SU-DHL-6 (cell line): ENCODE data around the gene ADM2.

Source experiments
- H2AFZ ChIP-seq: fragments of 200-600 bp; sonication (generic); 2 replicates; pipeline ENCODE4 v1.6.1; 2014; ENCODE audit warnings: low read depth, mild to moderate bottlenecking, moderate library complexity, mixed read lengths, antibody characterized with exemption, low read length; ENCODE audit not compliant: severe bottlenecking
- H3F3A ChIP-seq: fragments of 200-600 bp; shearing (Covaris generic); 2 replicates; pipeline ENCODE4 v1.6.0; 2016; ENCODE audit warnings: antibody characterized with exemption, mild to moderate bottlenecking; ENCODE audit not compliant: insufficient read depth
- H3K27ac ChIP-seq: fragments of 200-600 bp; sonication (generic); 2 replicates; pipeline ENCODE4 v1.5.1; 2016; ENCODE audit warnings: low read depth, mild to moderate bottlenecking, low read length, moderate library complexity, mixed read lengths
- H3K27me3 ChIP-seq: fragments of 200-600 bp; sonication (generic), shearing (Covaris generic); 2 replicates; pipeline ENCODE4 v1.6.0; 2014; ENCODE audit warnings: mild to moderate bottlenecking, low read length
- H3K36me3 ChIP-seq: fragments of 200-600 bp; sonication (generic); 2 replicates; pipeline ENCODE4 v1.6.1; 2014; ENCODE audit warnings: mild to moderate bottlenecking, low read length, mixed read lengths
- H3K4me2 ChIP-seq: fragments of 300-600, 200-600 bp; shearing (Covaris generic), sonication (generic); 2 replicates; pipeline ENCODE4 v1.6.0; 2014; ENCODE audit warnings: low read length, low read depth, mild to moderate bottlenecking; ENCODE audit not compliant: poor library complexity, severe bottlenecking
- H3K4me3 ChIP-seq: fragments of 200-600 bp; sonication (generic); 2 replicates; pipeline ENCODE4 v1.5.1; 2014; ENCODE audit warnings: antibody characterized with exemption, low read length, mild to moderate bottlenecking, mixed read lengths; ENCODE audit not compliant: insufficient read depth, poor library complexity, severe bottlenecking
- H3K79me2 ChIP-seq: fragments of 200-600 bp; sonication (generic); 2 replicates; pipeline ENCODE4 v1.6.1; 2014; ENCODE audit warnings: mild to moderate bottlenecking, low read length, moderate library complexity; ENCODE audit not compliant: insufficient read depth
- H3K9ac ChIP-seq: fragments of 200-600 bp; sonication (generic); 2 replicates; pipeline ENCODE4 v1.7.0; 2014; ENCODE audit warnings: mild to moderate bottlenecking, low read length
- H3K9me2 ChIP-seq: fragments of 200-600 bp; sonication (generic); replicated peaks from 2 replicates; pipeline ENCODE4 v1.6.1; 2014; ENCODE audit warnings: low read length; ENCODE audit not compliant: insufficient read depth
- H3K9me3 ChIP-seq: fragments of 200-600 bp; sonication (generic); 2 replicates; pipeline ENCODE4 v1.6.1; 2014; ENCODE audit warnings: low read length, mixed read lengths; ENCODE audit not compliant: insufficient read depth
- H4K20me1 ChIP-seq: fragments of 200-600 bp; sonication (generic); 2 replicates; pipeline ENCODE4 v1.6.1; 2014; ENCODE audit warnings: low read depth, mild to moderate bottlenecking, antibody characterized with exemption, low read length, moderate library complexity, mixed read lengths
- EZH2phosphoT487 ChIP-seq: fragments of 200-600 bp; sonication (generic), shearing (Covaris generic); conservative IDR thresholded peaks from 2 replicates; pipeline ENCODE4 v1.6.1; 2018; ENCODE audit warnings: mild to moderate bottlenecking, antibody characterized with exemption, low read length, moderate library complexity, mixed read lengths
- TF ChIP-seq, protein P1 (sequence below): fragments of 200-600 bp; sonication (generic); IDR thresholded peaks from one replicate; pipeline ENCODE4 v1.5.1; 2017; ENCODE audit warnings: antibody characterized with exemption, mild to moderate bottlenecking, low read length, moderate library complexity; ENCODE audit not compliant: insufficient read depth, poor library complexity, severe bottlenecking

ADM2 gene

GRCh38 chr22:50446708-50447575, 34.4 kb upstream of the ADM2 start:
- H3K4me2 ChIP-seq: no peak overlapping the region

DNA sequence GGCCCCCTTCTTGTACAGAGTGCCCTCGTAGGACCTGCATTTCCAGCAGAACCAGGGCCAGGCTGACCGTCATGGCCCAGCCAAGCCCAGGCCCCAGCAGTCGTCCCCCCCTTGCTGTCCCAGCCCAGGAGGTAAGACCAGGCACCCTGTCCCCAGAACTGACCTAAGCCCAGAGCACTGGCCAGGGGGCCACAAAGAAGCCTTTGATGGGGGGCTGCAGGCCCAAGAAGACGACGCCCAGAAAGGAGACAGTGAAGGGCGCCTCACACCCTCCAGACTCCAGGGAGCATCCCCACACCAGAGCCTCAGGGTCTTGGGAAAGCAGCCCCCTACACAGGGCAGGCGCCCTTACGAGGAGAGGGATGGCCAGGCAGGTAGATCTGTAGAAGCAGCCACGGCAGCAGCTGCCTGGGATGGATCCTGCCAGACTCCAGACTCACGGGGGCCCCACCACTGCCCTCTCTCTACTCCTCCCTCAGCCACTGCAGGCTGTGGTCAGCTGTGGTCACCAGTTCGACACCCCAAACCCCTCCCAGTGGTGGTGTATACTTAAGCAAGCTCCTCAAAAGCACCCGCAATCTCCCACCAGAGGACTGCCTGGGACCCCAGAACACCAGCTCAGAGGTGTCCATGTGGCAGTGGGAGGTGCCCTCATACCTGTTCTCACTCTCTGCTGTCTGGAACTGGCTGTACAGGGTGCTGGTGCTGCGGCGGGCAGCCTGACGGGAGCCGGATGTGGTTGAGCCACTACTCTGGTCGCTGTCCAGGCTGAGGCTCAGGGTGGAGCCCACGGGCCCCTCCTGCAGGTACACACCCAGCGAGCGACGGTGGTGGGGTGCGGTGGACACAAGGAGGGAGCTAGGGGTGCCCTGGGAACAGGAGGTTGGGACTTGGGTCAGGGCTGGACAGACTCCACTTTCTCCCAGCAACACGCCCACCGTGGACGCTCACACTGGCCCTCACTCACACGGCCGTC, 33.5 kb upstream of the ADM2 start:
- Histone ChIP-seq H3F3A (peaks cover 70% of the 10 kb centered on the region), H3K9me2 (no peaks in the 10 kb centered on the region), H3K9ac (no peak overlapping the region), H3K36me3 (peaks cover 7% of the 10 kb centered on the region), H3K4me3 (no peak overlapping the region), H3K79me2 (no peaks in the 10 kb centered on the region), H3K9me3 (no peaks in the 10 kb centered on the region), H2AFZ (no peak overlapping the region), H3K27me3 (no peaks in the 10 kb centered on the region), H3K27ac (no peak overlapping the region), H4K20me1 (no peaks in the 10 kb centered on the region), H3K4me2 (no peak overlapping the region)
- no peak for TF ChIP-seq EZH2phosphoT487
- TF ChIP-seq, protein P1, sequence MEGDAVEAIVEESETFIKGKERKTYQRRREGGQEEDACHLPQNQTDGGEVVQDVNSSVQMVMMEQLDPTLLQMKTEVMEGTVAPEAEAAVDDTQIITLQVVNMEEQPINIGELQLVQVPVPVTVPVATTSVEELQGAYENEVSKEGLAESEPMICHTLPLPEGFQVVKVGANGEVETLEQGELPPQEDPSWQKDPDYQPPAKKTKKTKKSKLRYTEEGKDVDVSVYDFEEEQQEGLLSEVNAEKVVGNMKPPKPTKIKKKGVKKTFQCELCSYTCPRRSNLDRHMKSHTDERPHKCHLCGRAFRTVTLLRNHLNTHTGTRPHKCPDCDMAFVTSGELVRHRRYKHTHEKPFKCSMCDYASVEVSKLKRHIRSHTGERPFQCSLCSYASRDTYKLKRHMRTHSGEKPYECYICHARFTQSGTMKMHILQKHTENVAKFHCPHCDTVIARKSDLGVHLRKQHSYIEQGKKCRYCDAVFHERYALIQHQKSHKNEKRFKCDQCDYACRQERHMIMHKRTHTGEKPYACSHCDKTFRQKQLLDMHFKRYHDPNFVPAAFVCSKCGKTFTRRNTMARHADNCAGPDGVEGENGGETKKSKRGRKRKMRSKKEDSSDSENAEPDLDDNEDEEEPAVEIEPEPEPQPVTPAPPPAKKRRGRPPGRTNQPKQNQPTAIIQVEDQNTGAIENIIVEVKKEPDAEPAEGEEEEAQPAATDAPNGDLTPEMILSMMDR: no peak

More at GRCh38 chr22:50446708-50447575, 34.4 kb upstream of the ADM2 start:
- no peak overlapping the region for H3K9ac ChIP-seq
- peaks cover under 1% of the 10 kb centered on the region; the same call in 1 of the 2 replicates for H3K36me3 ChIP-seq
- no peaks in the 10 kb centered on the region for H3K9me2 ChIP-seq
- H3F3A ChIP-seq: peaks cover 66% of the 10 kb centered on the region
- no peak for TF ChIP-seq EZH2phosphoT487
- TF ChIP-seq, protein P1: no peak
- no peak overlapping the region for H3K4me3 ChIP-seq
- no peaks in the 10 kb centered on the region for H4K20me1 ChIP-seq
- no peak overlapping the region for H3K27ac ChIP-seq
- no peak overlapping the region for H2AFZ ChIP-seq
- H3K79me2 ChIP-seq: no peaks in the 10 kb centered on the region
- H3K27me3 ChIP-seq: no peaks in the 10 kb centered on the region
- no peaks in the 10 kb centered on the region for H3K9me3 ChIP-seq

- Histone ChIP-seq H3K27me3 (no peaks in the 10 kb centered on the region), H2AFZ (no peak overlapping the region), H3K79me2 (no peaks in the 10 kb centered on the region), H3K4me3 (no peak overlapping the region), H3K9ac (no peak overlapping the region), H4K20me1 (no peaks in the 10 kb centered on the region), H3K9me3 (no peaks in the 10 kb centered on the region), H3K9me2 (no peaks in the 10 kb centered on the region), H3K4me2 (no peak overlapping the region), H3K36me3 (peaks cover 8% of the 10 kb centered on the region), H3K27ac (peak overlapping the region; percentile 39; the same call in 1 of the 2 replicates), H3F3A (peaks cover 37% of the 10 kb centered on the region)
- TF ChIP-seq, protein P1: no peak
- TF ChIP-seq EZH2phosphoT487: no peak
Observed at GRCh38 chr22:50452649-50453048, 28.7 kb upstream of the ADM2 start.
